Measurements from ENCODE around the gene ZMYM2.
A peak's percentile ranks its signal among the peaks of the same experiment; 100 is the strongest.

Gene ZMYM2

DNA sequence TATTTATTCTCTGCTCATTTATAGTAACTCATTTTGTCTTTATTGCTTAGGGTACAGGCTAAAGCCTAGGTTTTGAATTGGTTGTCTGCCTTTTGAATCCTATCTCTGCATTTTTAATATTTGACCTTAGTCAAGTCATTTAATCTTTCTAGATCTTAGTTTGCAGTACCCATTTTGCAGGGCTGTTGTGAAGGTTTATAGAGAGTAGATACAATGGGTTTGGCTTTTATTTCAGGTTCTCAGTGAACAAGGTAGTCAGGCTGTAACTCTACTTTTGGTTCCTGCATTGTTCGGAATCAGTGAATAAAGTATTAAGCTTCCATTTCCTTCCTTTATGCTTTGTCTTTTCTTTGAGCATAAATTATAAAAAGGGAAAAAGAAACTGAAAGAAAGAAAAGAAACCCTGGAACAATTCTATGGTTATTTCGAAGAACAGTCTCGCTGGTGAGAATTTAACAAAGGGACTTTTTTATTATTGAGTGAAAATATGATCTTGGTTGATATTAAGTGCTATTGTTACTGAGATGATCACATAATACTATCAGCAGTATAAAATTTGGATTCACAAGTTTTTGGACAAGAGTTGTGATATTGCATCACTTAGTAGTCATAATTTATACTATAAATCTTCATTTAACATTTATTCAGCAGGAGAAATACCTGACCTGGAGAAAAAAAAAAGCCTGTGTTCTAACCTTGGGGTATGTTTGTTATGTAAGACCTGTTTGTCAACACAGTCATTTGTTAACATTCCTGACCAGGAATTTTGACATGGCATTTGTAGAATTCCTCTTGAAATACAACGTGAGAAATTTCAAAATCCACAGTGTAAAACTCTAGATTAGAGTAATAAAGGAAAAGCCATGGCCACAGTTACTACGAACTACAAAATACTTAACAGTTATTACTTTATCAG lies 91.3 kb downstream of the ZMYM2 start:
- DNase-seq, result no peak

- no peak for DNase-seq
Observed at GRCh38 chr13:20051366-20051765, 92.8 kb downstream of the ZMYM2 start.

- DNase-seq, result no peak
Observed at GRCh38 chr13:20053016-20053415, 94.5 kb downstream of the ZMYM2 start.

GRCh38 chr13:20053891-20054290 lies 95.4 kb downstream of the ZMYM2 start:
- DNase-seq, result no peak

DNA sequence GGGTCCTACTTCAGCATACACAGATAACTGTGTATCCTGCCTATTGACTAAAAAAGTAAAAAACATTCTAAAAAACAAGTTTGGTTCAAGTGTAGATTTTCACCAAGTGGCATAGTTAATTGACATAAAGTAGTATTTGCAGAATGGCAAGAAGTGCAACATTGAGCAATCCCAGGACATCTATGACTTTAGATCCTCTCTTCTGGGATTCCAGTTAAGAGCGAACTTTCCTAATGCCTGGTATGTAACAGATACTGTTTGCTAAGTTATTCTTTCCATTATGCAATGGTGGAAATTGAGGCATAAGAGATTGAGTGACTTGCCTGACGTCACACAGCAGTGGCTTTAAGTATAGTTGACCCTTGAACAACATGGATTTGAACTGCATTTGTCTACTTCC lies 96.1 kb downstream of the ZMYM2 start:
- DNase-seq, result no peak

GRCh38 chr13:20057214-20057613 lies 98.7 kb downstream of the ZMYM2 start:
- no peak for DNase-seq

DNA sequence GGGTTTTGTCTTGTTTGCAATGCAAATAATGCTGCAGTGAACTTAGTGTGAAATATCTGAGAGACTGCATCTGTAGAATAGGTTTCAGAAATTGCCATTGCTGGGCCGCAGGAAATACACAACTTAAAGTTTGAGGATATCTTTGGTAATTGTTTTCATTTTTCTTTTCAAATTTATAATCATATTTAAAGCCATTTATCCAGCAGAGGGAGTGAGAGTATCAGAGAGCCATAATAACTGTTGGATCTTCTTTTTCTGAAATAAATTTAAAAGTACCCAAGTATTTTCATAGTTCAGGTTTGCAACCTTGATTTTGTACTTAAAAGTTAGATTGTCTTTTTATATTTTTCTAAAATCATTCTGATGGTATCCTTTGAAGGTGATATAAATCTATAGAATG lies 99.4 kb downstream of the ZMYM2 start:
- DNase-seq, result peak; percentile 11 to 12

DNA sequence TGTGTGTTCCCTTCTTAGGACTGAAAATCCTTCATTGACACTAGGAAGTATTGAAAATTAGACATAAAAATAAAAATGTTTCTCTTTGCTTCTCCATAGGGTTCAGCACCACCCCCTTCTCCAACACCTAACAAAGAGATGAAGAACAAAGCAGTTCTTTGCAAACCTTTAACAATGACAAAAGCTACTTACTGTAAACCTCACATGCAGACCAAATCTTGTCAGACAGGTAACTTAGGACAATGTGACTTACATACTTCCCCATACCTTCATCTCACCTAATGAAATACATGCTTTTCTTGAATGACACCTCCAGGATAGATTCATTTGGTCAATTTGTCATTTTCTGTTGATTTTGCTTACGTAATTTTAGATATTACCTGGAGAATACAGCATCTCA lies 99.9 kb downstream of the ZMYM2 start:
- DNase-seq, result no peak

DNA sequence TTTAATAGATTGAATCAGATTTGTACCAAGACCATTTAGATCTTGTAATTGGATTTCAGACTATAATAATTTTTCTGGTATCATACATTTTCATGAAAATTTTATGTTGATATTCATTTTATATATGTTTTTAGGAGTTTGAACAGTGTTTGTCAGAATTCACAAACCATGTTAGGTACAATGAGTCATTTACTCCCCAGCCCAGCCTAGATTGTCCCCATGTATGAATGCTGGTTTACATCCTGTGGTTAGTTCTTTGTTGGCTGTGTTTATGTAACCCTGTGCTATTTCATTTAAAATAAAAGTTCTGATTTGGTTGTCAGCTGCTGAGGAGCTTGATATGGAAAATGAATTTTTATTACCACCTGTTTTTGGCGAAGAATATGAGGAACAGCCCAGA lies 105.6 kb downstream of the ZMYM2 start:
- DNase-seq, result no peak

- no peak for DNase-seq
Observed at GRCh38 chr13:20065516-20065915, 107.0 kb downstream of the ZMYM2 start.

GRCh38 chr13:20069956-20070355 lies 111.4 kb downstream of the ZMYM2 start:
- no peak for DNase-seq

- DNase-seq, result no peak
Observed at GRCh38 chr13:20073775-20074174, 115.2 kb downstream of the ZMYM2 start.

GRCh38 chr13:20074966-20075365 lies 116.4 kb downstream of the ZMYM2 start:
- no peak for DNase-seq

- DNase-seq, result no peak
Observed at GRCh38 chr13:20077086-20077485, 118.6 kb downstream of the ZMYM2 start.

- DNase-seq, result no peak
Observed at GRCh38 chr13:20080377-20081164, 122.0 kb downstream of the ZMYM2 start.

DNA sequence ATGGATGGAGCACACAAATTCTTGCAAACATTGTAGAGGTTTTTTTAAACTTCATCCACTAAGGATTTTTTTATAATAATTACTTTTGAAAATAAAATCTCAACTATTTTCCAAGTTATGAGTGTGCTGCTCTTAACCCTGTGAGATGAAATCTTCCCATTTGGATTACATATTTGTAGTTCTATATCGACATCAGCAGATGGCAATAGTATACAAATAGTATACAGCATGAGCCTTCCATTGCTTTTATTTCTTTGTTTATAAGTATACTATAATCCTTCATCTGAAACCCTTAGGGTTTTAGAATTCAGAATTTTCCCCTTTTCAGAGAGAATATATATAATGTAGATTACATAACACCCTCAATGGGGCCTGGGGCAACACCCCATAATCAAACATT lies 131.8 kb downstream of the ZMYM2 start:
- peak; percentile 8 to 22 for DNase-seq

- no peak for DNase-seq
Observed at GRCh38 chr13:20093951-20094350, 135.4 kb downstream of the ZMYM2 start.

DNA sequence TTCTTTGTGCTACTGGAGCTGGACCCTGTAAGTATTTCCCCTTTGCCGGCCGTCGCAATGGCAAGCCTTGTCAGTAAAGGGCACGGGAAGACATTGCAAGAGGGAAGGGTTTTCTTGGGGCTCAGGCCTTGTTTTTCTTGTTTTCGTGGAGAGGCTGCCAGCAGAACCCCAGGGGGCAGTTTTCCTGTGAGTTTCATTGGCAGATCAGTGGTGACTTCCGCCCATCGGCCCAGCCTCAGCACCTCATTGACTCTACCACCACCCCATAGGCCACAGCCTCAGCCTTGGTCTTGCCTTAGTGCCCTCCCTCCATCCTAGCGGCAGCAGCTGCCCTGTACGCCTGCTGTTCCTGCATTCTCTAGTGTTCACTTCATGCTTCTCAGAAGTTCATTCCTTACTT lies 140.8 kb downstream of the ZMYM2 start:
- peak; percentile 61 to 69 for DNase-seq

DNA sequence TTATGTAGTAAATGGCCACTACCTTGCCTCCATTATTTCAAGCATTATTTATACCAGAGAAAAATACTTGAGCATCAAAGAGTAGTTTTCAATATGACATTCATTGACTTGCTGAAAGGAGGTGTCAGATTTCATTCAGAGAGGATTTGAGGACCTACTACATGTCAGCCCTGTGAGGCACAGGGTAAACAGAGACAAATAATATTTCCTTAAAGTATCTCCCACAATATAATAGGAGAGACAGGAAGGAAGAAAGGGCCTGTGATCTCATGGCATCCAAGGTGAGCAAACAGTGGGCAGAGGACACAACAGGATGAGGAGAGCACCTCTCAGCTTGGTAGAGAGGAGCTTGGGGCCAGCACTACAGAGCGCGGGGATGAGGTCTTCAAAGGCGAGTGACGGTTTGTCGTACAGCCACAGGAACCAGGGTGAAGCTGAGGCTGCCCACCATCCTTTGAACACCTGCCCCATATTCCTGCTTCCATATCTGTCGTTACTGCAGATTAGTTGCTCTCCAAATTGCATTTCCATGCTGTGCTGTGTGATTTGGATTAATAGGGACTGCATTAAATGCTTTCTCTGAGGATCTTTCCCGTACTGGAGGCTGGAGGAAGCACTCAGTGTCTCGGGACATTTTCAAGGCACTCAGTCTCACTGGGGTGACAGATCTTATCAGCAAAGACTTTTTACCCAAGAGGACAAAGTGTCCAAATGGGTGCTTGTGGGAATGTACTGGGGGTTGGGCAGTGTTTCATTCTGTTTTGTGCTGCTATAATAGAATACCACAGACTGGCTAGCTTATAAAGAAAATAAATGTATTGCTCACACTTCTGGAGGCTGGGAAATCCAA lies 143.2 kb downstream of the ZMYM2 start:
- DNase-seq, result no peak

DNA sequence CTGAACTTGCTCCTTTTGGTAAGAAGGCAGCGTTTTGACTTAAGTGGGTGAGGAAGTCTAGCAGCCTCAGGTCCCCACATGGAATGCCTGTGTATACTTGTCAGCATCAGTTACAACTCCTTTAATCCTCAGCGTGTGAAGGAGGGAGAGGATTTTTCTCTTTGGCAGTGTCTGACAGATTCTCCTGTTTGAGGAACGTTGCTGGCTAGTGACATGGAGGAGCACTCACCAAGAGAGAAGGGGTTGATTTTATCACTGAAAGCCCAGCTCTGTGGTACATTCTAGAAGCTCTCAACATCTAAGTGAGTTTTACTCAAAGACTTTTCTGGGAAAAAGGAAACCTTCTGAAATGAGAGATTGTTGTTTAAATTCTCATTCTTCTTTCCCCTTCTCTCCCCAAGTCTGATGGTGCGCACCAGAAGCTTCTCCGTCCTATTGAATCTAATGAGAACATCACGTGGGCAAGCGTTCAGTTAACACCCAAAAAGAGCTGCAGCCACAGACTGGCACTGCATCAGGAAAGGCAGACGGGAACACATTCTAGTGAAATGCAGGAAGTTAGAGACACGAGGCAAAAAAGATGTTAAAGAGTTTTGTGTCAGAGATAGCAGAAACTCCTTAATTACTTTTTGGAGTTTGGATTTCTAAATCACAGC lies 144.1 kb downstream of the ZMYM2 start:
- no peak for DNase-seq

DNA sequence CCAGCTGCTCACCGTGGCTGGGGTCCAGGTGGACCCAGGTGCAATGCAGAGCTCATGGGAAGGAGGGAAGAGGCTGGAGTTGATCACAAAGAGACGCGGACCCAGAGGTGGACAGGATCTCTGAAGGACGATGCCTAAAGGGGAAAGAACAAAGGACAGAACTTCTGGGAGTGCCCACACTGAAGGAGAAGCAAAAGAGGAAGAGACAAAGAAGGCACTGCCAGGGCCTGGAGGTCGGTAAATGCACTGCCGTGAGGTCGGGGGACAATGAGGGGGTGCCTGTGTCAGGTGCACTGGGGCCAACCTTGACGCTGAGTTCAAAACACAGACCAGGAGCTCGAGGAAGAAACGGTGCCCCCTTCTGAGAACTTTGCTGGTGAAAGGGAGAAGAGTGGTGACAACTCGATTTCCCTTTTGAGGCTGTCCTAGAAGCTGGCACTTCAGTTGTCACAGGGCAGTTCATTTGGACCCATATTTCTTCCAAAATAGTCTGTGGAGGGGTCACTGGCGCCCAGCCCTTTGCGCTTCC lies 146.7 kb downstream of the ZMYM2 start:
- DNase-seq, result peak in 1 of 2 experiments; percentile 32

GRCh38 chr13:20106742-20107141 lies 148.2 kb downstream of the ZMYM2 start:
- no peak for DNase-seq

Data from AML-193 (cell line).